Thyroid gland (tissue), 4 donors: ENCODE measurements around the gene DPF3. TPM values are rescaled to one million over a fixed set of nuclear protein-coding genes. Genes with fewer than 3 reads are reported as not detected.

ENCODE experiments used
- DNase-seq, 2 donors: peaks; one replicate each; pipeline ENCODE4 v3.0.0-alpha.2; 2019
- H3K27ac ChIP-seq, 3 donors: fragments of 200-600 bp; sonication (generic); 1 replicate in 2 of 3; 2 replicates in 1 of 3; pipeline ENCODE4 v1.5.1; 2016 to 2019; ENCODE audit warnings: mild to moderate bottlenecking in 1 of 3, moderate library complexity in 1 of 3
- H3K27me3 ChIP-seq: fragments of 200-600 bp; sonication (generic); one replicate; pipeline ENCODE4 v1.5.1; 2019
- H3K36me3 ChIP-seq, 2 donors: fragments of 200-600 bp; sonication (generic); one replicate each; pipeline ENCODE4 v1.5.1; 2016 to 2019
- H3K4me1 ChIP-seq, 2 donors: fragments of 200-600 bp; sonication (generic); one replicate each; pipeline ENCODE4 v1.5.1; 2017 to 2019
- H3K4me3 ChIP-seq, 3 donors: fragments of 200-600 bp; sonication (generic); replicated peaks in 1 of 3; 1 replicate in 2 of 3; 2 replicates in 1 of 3; pipeline ENCODE4 v1.5.1; 2016; ENCODE audit warnings: mild to moderate bottlenecking in 1 of 3
- H3K9me3 ChIP-seq: fragments of 200-600 bp; sonication (generic); one replicate; pipeline ENCODE4 v1.5.1; 2017
- CTCF ChIP-seq, 6 experiments: fragments of 200-600 bp in 3 of 6; fragments of 450-650 bp in 3 of 6; sonication (generic) in 3 of 6; IDR thresholded peaks; one replicate each; pipeline ENCODE4 v1.5.1; 2016 to 2019; ENCODE audit warnings: antibody characterized with exemption in 6 of 6, mild to moderate bottlenecking in 2 of 6, inconsistent platforms in 1 of 6, moderate library complexity in 1 of 6
- POLR2A ChIP-seq, 2 donors: fragments of 450-650 bp; IDR thresholded peaks; one replicate each; pipeline ENCODE4 v1.6.1; 2017; ENCODE audit warnings: antibody characterized with exemption in 2 of 2, mild to moderate bottlenecking in 2 of 2, moderate library complexity in 1 of 2
- WGBS, 2 donors: methylation state at CpG; one replicate each; pipeline ENCODE4 v1.1.5; 2017; 5-methylcytosine and 5-hydroxymethylcytosine counted together
- intact Hi-C: fragments of 100-400 bp; cut with DNase I; formaldehyde crosslinking; loops from one replicate; pipeline ENCODE4 v1.15.1; 2023
- total RNA-seq, 4 donors: library from RNA; depleted of rRNA; stranded (reverse); fragments of >200 nt; gene quantifications; one replicate each; pipeline ENCODE4 v1.2.3, GENCODE V29; 2016

The DPF3 gene
- total RNA-seq, 4 donors from 2014 or later: 0.27 to 3.3 (median 1.3) TPM

GRCh38 chr14:72737560-72737943 is 156.3 kb downstream of the DPF3 start:
- H3K36me3 ChIP-seq: no peaks in the 10 kb centered on the region
- H3K4me1 ChIP-seq: no peaks in the 10 kb centered on the region
- WGBS, 2 donors: 69 to 71% methylated on average over 6 of the region's 6 CpGs
- H3K27ac ChIP-seq: no peak overlapping the region
- no peaks in the 10 kb centered on the region for H3K27me3 ChIP-seq
- intact Hi-C loops: no loop called here
- DNase-seq: no peak
- H3K4me3 ChIP-seq: no peak overlapping the region
- no peaks in the 10 kb centered on the region for H3K9me3 ChIP-seq
- no peak for TF ChIP-seq POLR2A (IDR thresholded peaks at IDR 0.05)
- TF ChIP-seq CTCF (IDR thresholded peaks at IDR 0.05): no peak

GRCh38 chr14:72736786-72737559 is 156.9 kb downstream of the DPF3 start:
- no peak for DNase-seq
- Histone ChIP-seq H3K9me3 (no peaks in the 10 kb centered on the region), H3K4me1 (no peaks in the 10 kb centered on the region), H3K4me3 (no peak overlapping the region), H3K27ac (no peak overlapping the region), H3K27me3 (no peaks in the 10 kb centered on the region), H3K36me3 (no peaks in the 10 kb centered on the region)
- intact Hi-C loops: no loop called here
- WGBS, 2 donors: 79 to 81% methylated on average over 14 of the region's 14 CpGs
- TF ChIP-seq POLR2A (IDR thresholded peaks at IDR 0.05) (no peak), CTCF (IDR thresholded peaks at IDR 0.05) (no peak)

GRCh38 chr14:72736308-72736707 is 157.6 kb downstream of the DPF3 start:
- DNase-seq: no peak
- no peaks in the 10 kb centered on the region for H3K4me1 ChIP-seq
- 84 to 93% methylated on average over 3 of the region's 3 CpGs for WGBS, 2 donors
- no peak for TF ChIP-seq CTCF (IDR thresholded peaks at IDR 0.05)
- TF ChIP-seq POLR2A (IDR thresholded peaks at IDR 0.05): no peak
- no peaks in the 10 kb centered on the region for H3K9me3 ChIP-seq
- H3K27ac ChIP-seq: no peak overlapping the region
- intact Hi-C loops: no loop called here
- H3K27me3 ChIP-seq: no peaks in the 10 kb centered on the region
- H3K36me3 ChIP-seq: no peaks in the 10 kb centered on the region
- no peak overlapping the region for H3K4me3 ChIP-seq

- WGBS, 2 donors: 85 to 89% methylated on average over 16 of the region's 16 CpGs
- TF ChIP-seq POLR2A (IDR thresholded peaks at IDR 0.05) (no peak), CTCF (IDR thresholded peaks at IDR 0.05) (no peak)
- H3K36me3 ChIP-seq: no peaks in the 10 kb centered on the region
- no peak overlapping the region for H3K4me3 ChIP-seq
- DNase-seq: no peak
- no peak overlapping the region for H3K27ac ChIP-seq
- H3K27me3 ChIP-seq: no peaks in the 10 kb centered on the region
- intact Hi-C loops: no loop called here
- no peaks in the 10 kb centered on the region for H3K9me3 ChIP-seq
- no peaks in the 10 kb centered on the region for H3K4me1 ChIP-seq
These were observed 161.7 kb downstream of the DPF3 start for GRCh38 chr14:72732022-72732780.
